ENCODE results near the gene CREB5.

The CREB5 gene

GRCh38 chr7:28861825-28862224 lies 449.5 kb downstream of the CREB5 start:
- Histone ChIP-seq H3K36me3 (ENCODE audit: control insufficient read depth, insufficient read depth, low read length) (no peaks in the 10 kb centered on the region), H3K27ac (ENCODE audit: low read depth, low read length, severe bottlenecking) (no peak overlapping the region), H3K9me3 (ENCODE audit: control insufficient read depth, low read length) (no peaks in the 10 kb centered on the region), H3K4me1 (ENCODE audit: control insufficient read depth, insufficient read depth, low read length, poor library complexity, severe bottlenecking) (peaks cover 27% of the 10 kb centered on the region), H3K4me3 (ENCODE audit: extremely low read depth, insufficient read depth, low read length, poor library complexity, severe bottlenecking) (no peak overlapping the region)
- 93 to 96% methylated on average over 3 to 4 of the region's 4 CpGs for WGBS, 2 experiments (ENCODE audit: insufficient coverage in 2 of 2)

GRCh38 chr7:28862595-28863272 lies 450.4 kb downstream of the CREB5 start:
- 79 to 80% methylated on average over 7 to 9 of the region's 9 CpGs for WGBS, 2 experiments (ENCODE audit: insufficient coverage in 2 of 2)
- Histone ChIP-seq H3K9me3 (ENCODE audit: control insufficient read depth, low read length) (no peaks in the 10 kb centered on the region), H3K4me3 (ENCODE audit: extremely low read depth, insufficient read depth, low read length, poor library complexity, severe bottlenecking) (no peak overlapping the region), H3K4me1 (ENCODE audit: control insufficient read depth, insufficient read depth, low read length, poor library complexity, severe bottlenecking) (peaks cover 26% of the 10 kb centered on the region), H3K36me3 (ENCODE audit: control insufficient read depth, insufficient read depth, low read length) (no peaks in the 10 kb centered on the region), H3K27ac (ENCODE audit: low read depth, low read length, severe bottlenecking) (no peak overlapping the region)

GRCh38 chr7:28865601-28866144 lies 453.4 kb downstream of the CREB5 start:
- 83 to 95% methylated on average over 4 of the region's 6 CpGs for WGBS, 2 experiments (ENCODE audit: insufficient coverage in 2 of 2)
- no peaks in the 10 kb centered on the region for H3K36me3 ChIP-seq (ENCODE audit: control insufficient read depth, insufficient read depth, low read length)
- peaks cover 26% of the 10 kb centered on the region for H3K4me1 ChIP-seq (ENCODE audit: control insufficient read depth, insufficient read depth, low read length, poor library complexity, severe bottlenecking)
- no peak overlapping the region for H3K4me3 ChIP-seq (ENCODE audit: extremely low read depth, insufficient read depth, low read length, poor library complexity, severe bottlenecking)
- H3K9me3 ChIP-seq (ENCODE audit: control insufficient read depth, low read length): no peaks in the 10 kb centered on the region
- H3K27ac ChIP-seq (ENCODE audit: low read depth, low read length, severe bottlenecking): peak overlapping the region; percentile 49

- no CpG with 5 or more reads among the region's 2 CpGs for WGBS, 2 experiments (ENCODE audit: insufficient coverage in 2 of 2)
- H3K27ac ChIP-seq (ENCODE audit: low read depth, low read length, severe bottlenecking): no peak overlapping the region
- no peak overlapping the region for H3K4me3 ChIP-seq (ENCODE audit: extremely low read depth, insufficient read depth, low read length, poor library complexity, severe bottlenecking)
- H3K36me3 ChIP-seq (ENCODE audit: control insufficient read depth, insufficient read depth, low read length): no peaks in the 10 kb centered on the region
- H3K9me3 ChIP-seq (ENCODE audit: control insufficient read depth, low read length): no peaks in the 10 kb centered on the region
- H3K4me1 ChIP-seq (ENCODE audit: control insufficient read depth, insufficient read depth, low read length, poor library complexity, severe bottlenecking): peaks cover 25% of the 10 kb centered on the region
Observed at GRCh38 chr7:28868712-28869111, 456.4 kb downstream of the CREB5 start.

- no CpG with 5 or more reads among the region's 2 CpGs for WGBS, 2 experiments (ENCODE audit: insufficient coverage in 2 of 2)
- H3K4me1 ChIP-seq (ENCODE audit: control insufficient read depth, insufficient read depth, low read length, poor library complexity, severe bottlenecking): peaks cover 12% of the 10 kb centered on the region
- H3K9me3 ChIP-seq (ENCODE audit: control insufficient read depth, low read length): no peaks in the 10 kb centered on the region
- H3K27ac ChIP-seq (ENCODE audit: low read depth, low read length, severe bottlenecking): no peak overlapping the region
- H3K36me3 ChIP-seq (ENCODE audit: control insufficient read depth, insufficient read depth, low read length): no peaks in the 10 kb centered on the region
- no peak overlapping the region for H3K4me3 ChIP-seq (ENCODE audit: extremely low read depth, insufficient read depth, low read length, poor library complexity, severe bottlenecking)
Observed at GRCh38 chr7:28871077-28871476, 458.8 kb downstream of the CREB5 start.

GRCh38 chr7:28871631-28872030 lies 459.3 kb downstream of the CREB5 start:
- peaks cover 7% of the 10 kb centered on the region for H3K4me1 ChIP-seq (ENCODE audit: control insufficient read depth, insufficient read depth, low read length, poor library complexity, severe bottlenecking)
- H3K36me3 ChIP-seq (ENCODE audit: control insufficient read depth, insufficient read depth, low read length): no peaks in the 10 kb centered on the region
- H3K9me3 ChIP-seq (ENCODE audit: control insufficient read depth, low read length): no peaks in the 10 kb centered on the region
- no peak overlapping the region for H3K4me3 ChIP-seq (ENCODE audit: extremely low read depth, insufficient read depth, low read length, poor library complexity, severe bottlenecking)
- no peak overlapping the region for H3K27ac ChIP-seq (ENCODE audit: low read depth, low read length, severe bottlenecking)

- Histone ChIP-seq H3K9me3 (ENCODE audit: control insufficient read depth, low read length) (no peaks in the 10 kb centered on the region), H3K4me1 (ENCODE audit: control insufficient read depth, insufficient read depth, low read length, poor library complexity, severe bottlenecking) (peaks cover 7% of the 10 kb centered on the region), H3K36me3 (ENCODE audit: control insufficient read depth, insufficient read depth, low read length) (no peaks in the 10 kb centered on the region), H3K27ac (ENCODE audit: low read depth, low read length, severe bottlenecking) (no peak overlapping the region), H3K4me3 (ENCODE audit: extremely low read depth, insufficient read depth, low read length, poor library complexity, severe bottlenecking) (no peak overlapping the region)
- 87 to 100% methylated on average over 1 to 2 of the region's 4 CpGs for WGBS, 2 experiments (ENCODE audit: insufficient coverage in 2 of 2)
Observed at GRCh38 chr7:28872226-28872625, 459.9 kb downstream of the CREB5 start.

- 89% methylated on average over 1 of the region's 3 CpGs; no CpG with 5 or more reads in 1 of the 2 experiments for WGBS, 2 experiments (ENCODE audit: insufficient coverage in 2 of 2)
- no peak overlapping the region for H3K27ac ChIP-seq (ENCODE audit: low read depth, low read length, severe bottlenecking)
Observed at GRCh38 chr7:28873365-28873764, 461.0 kb downstream of the CREB5 start.

GRCh38 chr7:28874001-28874400 lies 461.7 kb downstream of the CREB5 start:
- H3K27ac ChIP-seq (ENCODE audit: low read depth, low read length, severe bottlenecking): no peak overlapping the region
- H3K36me3 ChIP-seq (ENCODE audit: control insufficient read depth, insufficient read depth, low read length): no peaks in the 10 kb centered on the region
- H3K9me3 ChIP-seq (ENCODE audit: control insufficient read depth, low read length): no peaks in the 10 kb centered on the region
- H3K4me1 ChIP-seq (ENCODE audit: control insufficient read depth, insufficient read depth, low read length, poor library complexity, severe bottlenecking): peaks cover 7% of the 10 kb centered on the region
- 78% methylated on average over 1 of the region's 1 CpG; no CpG with 5 or more reads in 1 of the 2 experiments for WGBS, 2 experiments (ENCODE audit: insufficient coverage in 2 of 2)
- H3K4me3 ChIP-seq (ENCODE audit: extremely low read depth, insufficient read depth, low read length, poor library complexity, severe bottlenecking): no peak overlapping the region

More at GRCh38 chr7:28873365-28873764, 461.0 kb downstream of the CREB5 start:
- no peaks in the 10 kb centered on the region for H3K36me3 ChIP-seq (ENCODE audit: control insufficient read depth, insufficient read depth, low read length)
- peaks cover 7% of the 10 kb centered on the region for H3K4me1 ChIP-seq (ENCODE audit: control insufficient read depth, insufficient read depth, low read length, poor library complexity, severe bottlenecking)
- H3K4me3 ChIP-seq (ENCODE audit: extremely low read depth, insufficient read depth, low read length, poor library complexity, severe bottlenecking): no peak overlapping the region
- no peaks in the 10 kb centered on the region for H3K9me3 ChIP-seq (ENCODE audit: control insufficient read depth, low read length)
